Mucosa of rectum (tissue), 2 donors: ENCODE data around the gene PBX1.

Source experiments
- H3K27ac ChIP-seq, 2 donors: one replicate each; pipeline ENCODE4 v1.7.0; 2013; ENCODE audit warnings: inconsistent platforms in 2 of 2, low read depth in 2 of 2, low read length in 2 of 2
- H3K27me3 ChIP-seq, 2 donors: one replicate each; pipeline ENCODE4 v1.7.0; 2013; ENCODE audit warnings: low read length in 2 of 2; ENCODE audit not compliant: control insufficient read depth in 2 of 2, insufficient read depth in 2 of 2
- H3K36me3 ChIP-seq, 2 donors: one replicate each; pipeline ENCODE4 v1.7.0; 2013; ENCODE audit warnings: low read length in 2 of 2; ENCODE audit not compliant: control insufficient read depth in 2 of 2, insufficient read depth in 2 of 2
- H3K4me1 ChIP-seq, 2 donors: one replicate each; pipeline ENCODE4 v1.7.0; 2013; ENCODE audit warnings: low read length in 2 of 2, mild to moderate bottlenecking in 1 of 2; ENCODE audit not compliant: control insufficient read depth in 2 of 2, insufficient read depth in 2 of 2
- H3K4me3 ChIP-seq, 2 donors: one replicate each; pipeline ENCODE4 v1.7.0; 2013; ENCODE audit warnings: low read length in 2 of 2
- H3K9ac ChIP-seq, 2 donors: one replicate each; pipeline ENCODE4 v1.7.0; 2013; ENCODE audit warnings: low read length in 2 of 2, low read depth in 1 of 2, mild to moderate bottlenecking in 1 of 2
- H3K9me3 ChIP-seq, 2 donors: one replicate each; pipeline ENCODE4 v1.7.0; 2013; ENCODE audit warnings: low read length in 2 of 2; ENCODE audit not compliant: control insufficient read depth in 2 of 2
- donor health status: healthy.
- donor health status: Normal muscosa, but diverticular disease.

The PBX1 gene

DNA sequence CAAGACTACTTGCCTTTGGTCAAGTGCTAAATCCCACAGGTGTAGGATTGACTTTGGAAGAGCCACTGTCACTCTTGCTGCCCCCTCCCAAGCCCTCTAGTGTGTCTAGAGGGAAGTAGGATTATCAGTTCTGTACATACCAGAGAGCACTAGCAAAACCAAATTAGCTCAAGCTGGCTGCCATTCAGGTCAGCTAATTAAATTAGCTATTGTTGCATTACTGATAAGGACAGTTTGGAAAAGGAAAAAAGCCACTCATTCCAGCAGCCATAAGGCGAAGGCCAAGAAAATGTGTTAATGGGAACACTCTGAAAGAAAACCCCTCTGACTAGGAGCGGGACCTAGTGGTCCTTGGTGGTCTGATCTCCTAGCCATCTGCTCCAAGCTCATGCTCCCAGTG, 321.7 kb downstream of the PBX1 start:
- no peaks in the 10 kb centered on the region for H3K4me1 ChIP-seq
- no peak overlapping the region for H3K4me3 ChIP-seq
- H3K9ac ChIP-seq, result no peak overlapping the region
- no peaks in the 10 kb centered on the region for H3K27me3 ChIP-seq
- no peaks in the 10 kb centered on the region for H3K36me3 ChIP-seq
- no peak overlapping the region for H3K27ac ChIP-seq
- H3K9me3 ChIP-seq, result no peaks in the 10 kb centered on the region

DNA sequence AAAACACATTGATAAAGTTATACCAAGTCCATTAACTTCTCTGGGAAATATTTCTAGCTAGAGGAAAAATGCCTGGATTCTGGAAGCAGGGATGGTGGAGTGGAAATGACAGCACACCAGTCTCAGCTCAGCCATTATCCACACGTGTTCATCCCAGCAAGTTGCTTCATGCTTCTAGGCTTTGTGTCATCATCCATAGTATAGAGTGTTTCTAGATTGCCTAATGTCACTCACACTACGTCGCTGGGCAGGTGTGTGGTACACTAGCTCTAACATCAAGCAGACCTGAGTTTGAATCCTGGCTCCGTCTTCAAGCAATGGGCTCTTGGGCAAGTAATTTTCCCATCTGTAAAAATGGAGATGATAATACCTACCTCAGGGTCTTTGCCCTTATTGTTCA, 326.3 kb downstream of the PBX1 start:
- Histone ChIP-seq H3K9me3 (no peaks in the 10 kb centered on the region), H3K27ac (no peak overlapping the region), H3K4me1 (no peaks in the 10 kb centered on the region), H3K4me3 (no peak overlapping the region), H3K36me3 (no peaks in the 10 kb centered on the region), H3K27me3 (no peaks in the 10 kb centered on the region), H3K9ac (no peak overlapping the region)

- Histone ChIP-seq H3K9me3 (no peaks in the 10 kb centered on the region), H3K9ac (no peak overlapping the region), H3K27me3 (no peaks in the 10 kb centered on the region), H3K36me3 (no peaks in the 10 kb centered on the region), H3K4me1 (no peaks in the 10 kb centered on the region), H3K27ac (no peak overlapping the region), H3K4me3 (no peak overlapping the region)
Observed at GRCh38 chr1:164886101-164886500, 327.1 kb downstream of the PBX1 start.

- Histone ChIP-seq H3K9ac (no peak overlapping the region), H3K27ac (no peak overlapping the region), H3K36me3 (no peaks in the 10 kb centered on the region)
Observed at GRCh38 chr1:164891615-164892014, 332.6 kb downstream of the PBX1 start.

DNA sequence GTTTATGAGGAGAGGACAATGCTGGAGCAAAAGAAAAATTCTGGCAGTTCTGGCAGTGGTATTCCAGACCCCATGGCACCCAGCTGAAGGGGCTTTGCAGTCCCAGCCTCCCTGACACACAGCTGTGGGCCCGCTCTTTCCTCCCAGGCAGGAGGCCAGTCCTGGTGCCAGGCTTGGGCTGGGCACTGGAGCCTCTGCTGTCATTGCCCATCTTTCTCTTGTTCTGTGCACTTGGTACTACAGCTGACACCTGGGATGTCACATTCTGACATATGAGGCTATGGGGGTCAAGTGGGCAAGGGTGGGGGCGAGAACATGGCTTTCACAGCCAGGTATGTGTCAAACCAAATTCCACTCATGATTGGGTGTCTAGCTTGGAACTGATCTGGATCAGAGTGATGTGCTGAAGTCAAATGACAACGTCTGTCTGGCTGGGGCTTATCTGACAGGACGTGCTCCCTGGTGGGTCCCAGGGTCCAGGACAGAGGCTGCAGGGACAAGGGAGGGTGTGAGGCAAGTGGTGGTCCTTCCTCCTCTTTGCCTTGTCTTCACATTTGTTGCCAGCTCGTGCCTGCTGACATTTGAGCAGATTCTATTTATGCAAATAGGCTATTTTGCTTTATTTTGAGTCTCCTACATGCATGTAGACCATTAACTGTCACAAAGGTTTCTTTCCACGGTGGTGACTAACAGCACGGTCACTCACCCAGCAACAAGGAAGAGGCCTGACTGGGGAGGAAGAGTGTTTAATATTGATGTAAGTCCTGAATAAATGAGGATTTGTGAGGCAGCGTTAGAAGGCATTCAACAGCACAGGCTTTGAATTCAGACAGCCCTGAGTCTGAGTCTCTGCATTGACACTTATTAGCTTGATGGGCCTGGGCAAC, 336.3 kb downstream of the PBX1 start:
- Histone ChIP-seq H3K9ac (no peak overlapping the region), H3K4me3 (no peak overlapping the region), H3K27me3 (no peaks in the 10 kb centered on the region), H3K36me3 (no peaks in the 10 kb centered on the region), H3K4me1 (no peaks in the 10 kb centered on the region), H3K9me3 (no peaks in the 10 kb centered on the region), H3K27ac (no peak overlapping the region)

More at GRCh38 chr1:164891615-164892014, 332.6 kb downstream of the PBX1 start:
- Histone ChIP-seq H3K9me3 (no peaks in the 10 kb centered on the region), H3K4me1 (no peaks in the 10 kb centered on the region), H3K4me3 (no peak overlapping the region), H3K27me3 (no peaks in the 10 kb centered on the region)

DNA sequence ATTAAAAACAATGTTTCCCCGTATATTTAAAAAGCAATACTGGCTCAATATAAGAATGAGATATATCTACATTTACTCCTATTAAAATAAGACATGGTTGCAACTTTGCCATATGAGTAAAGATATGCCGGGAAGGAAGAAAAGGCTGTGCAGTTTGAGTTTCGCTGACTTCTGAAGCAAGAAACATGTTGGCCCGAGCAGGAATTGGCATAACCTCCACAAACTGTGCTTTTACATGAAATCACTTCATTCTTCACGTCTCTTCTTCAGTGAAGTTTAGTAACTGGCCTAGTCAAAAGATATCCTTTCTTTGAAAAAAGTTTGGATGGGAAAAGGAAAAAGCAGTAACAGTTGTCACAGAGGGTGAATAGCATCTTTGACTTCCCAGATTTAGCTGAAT, 342.0 kb downstream of the PBX1 start:
- no peaks in the 10 kb centered on the region for H3K9me3 ChIP-seq
- no peak overlapping the region for H3K9ac ChIP-seq
- no peak overlapping the region for H3K4me3 ChIP-seq
- no peaks in the 10 kb centered on the region for H3K27me3 ChIP-seq
- no peaks in the 10 kb centered on the region for H3K4me1 ChIP-seq
- no peaks in the 10 kb centered on the region for H3K36me3 ChIP-seq
- no peak overlapping the region for H3K27ac ChIP-seq
